PC-9 (cell line): Measurements from ENCODE around the gene PDE4B. TPM values are rescaled to one million over a fixed set of nuclear protein-coding genes. Genes with fewer than 3 reads are reported as not detected.

Experiments used
- BruUV-seq: library from RNA; stranded (reverse); fragments of 400-500 nt; replicated peaks from 2 replicates; lab custom pipeline; 2021; lab: Mats Ljungman, UMichigan
- CTCF ChIA-PET: fragments of 300-600 bp; sonication (Branson Sonifier 250); formaldehyde crosslinking; loops from one replicate; lab custom pipeline; 2022; ENCODE audit warnings: antibody characterized with exemption; lab: Charles Lee
- POLR2A ChIA-PET: fragments of 300-600 bp; sonication (Branson Sonifier 250); formaldehyde crosslinking; loops from one replicate; lab custom pipeline; 2022; ENCODE audit warnings: antibody characterized with exemption; ENCODE audit not compliant: unreplicated experiment; lab: Charles Lee
- DNase-seq, 2 experiments: peaks; one replicate each; pipeline versions ENCODE4 v3.0.0 to v3.0.0-alpha.2; 2015 to 2022; ENCODE audit warnings: mixed read lengths in 1 of 2
- H2AFZ ChIP-seq: fragments of 200-600 bp; sonication (generic); 2 replicates; pipeline ENCODE4 v1.8.1; 2017; ENCODE audit warnings: antibody characterized with exemption
- H3F3A ChIP-seq: fragments of 200-600 bp; sonication (generic); 2 replicates; pipeline ENCODE4 v1.8.1; 2017; ENCODE audit warnings: antibody characterized with exemption, mild to moderate bottlenecking, low read depth; ENCODE audit not compliant: insufficient read depth
- H3K27ac ChIP-seq: fragments of 200-600 bp; sonication (generic); 2 replicates; pipeline ENCODE4 v1.6.1; 2016; ENCODE audit warnings: mixed run types
- H3K27me3 ChIP-seq: fragments of 200-600 bp; sonication (generic); 2 replicates; pipeline ENCODE4 v1.6.1; 2016; ENCODE audit warnings: low read depth, mixed run types; ENCODE audit not compliant: insufficient read depth
- H3K36me3 ChIP-seq: fragments of 200-600 bp; sonication (generic); 2 replicates; pipeline ENCODE4 v1.6.1; 2016; ENCODE audit warnings: low read depth, mixed run types
- H3K4me1 ChIP-seq: fragments of 200-600 bp; sonication (generic); replicated peaks from 2 replicates; pipeline ENCODE4 v1.6.1; 2016; ENCODE audit warnings: mixed run types; ENCODE audit not compliant: insufficient read depth
- H3K4me2 ChIP-seq: fragments of 200-600 bp; sonication (generic); 2 replicates; pipeline ENCODE4 v1.6.1; 2017; ENCODE audit warnings: mixed run types
- H3K4me3 ChIP-seq: fragments of 200-600 bp; sonication (generic); 2 replicates; pipeline ENCODE4 v1.6.1; 2016; ENCODE audit warnings: mixed run types
- H3K79me2 ChIP-seq: fragments of 200-600 bp; sonication (generic); 2 replicates; pipeline ENCODE4 v1.6.1; 2017; ENCODE audit warnings: low read depth, mixed run types
- H3K9me2 ChIP-seq: fragments of 200-600 bp; sonication (generic); 2 replicates; pipeline ENCODE4 v1.8.1; 2017; ENCODE audit warnings: mild to moderate bottlenecking; ENCODE audit not compliant: insufficient read depth
- H3K9me3 ChIP-seq: fragments of 200-600 bp; sonication (generic); 2 replicates; pipeline ENCODE4 v1.8.1; 2016; ENCODE audit warnings: low read depth; ENCODE audit not compliant: insufficient read depth
- H4K20me1 ChIP-seq: fragments of 200-600 bp; sonication (generic); 2 replicates; pipeline ENCODE4 v1.8.1; 2017; ENCODE audit not compliant: insufficient read depth
- EZH2 ChIP-seq: fragments of 200-600 bp; sonication (generic); IDR thresholded peaks from 2 replicates; pipeline ENCODE4 v1.8.0; 2017; ENCODE audit warnings: antibody characterized with exemption, low read depth
- intact Hi-C: fragments of 100-400 bp; cut with micrococcal nuclease; formaldehyde crosslinking; loops from one replicate; pipeline ENCODE4 v1.10.0; 2022; ENCODE audit not compliant: unreplicated experiment
- total RNA-seq: library from RNA; stranded (reverse); gene quantifications from 2 replicates; pipeline ENCODE4 v1.2.3, GENCODE V29; 2021
- TF ChIP-seq, protein P1 (sequence below): fragments of 200-600 bp; sonication (generic); conservative IDR thresholded peaks from 2 replicates; pipeline ENCODE4 v1.6.1; 2017; ENCODE audit warnings: mixed run types, antibody characterized with exemption, mild to moderate bottlenecking, moderate library complexity

The PDE4B gene
- total RNA-seq, 1 experiment from 2014 or later, result 1.3 TPM

DNA sequence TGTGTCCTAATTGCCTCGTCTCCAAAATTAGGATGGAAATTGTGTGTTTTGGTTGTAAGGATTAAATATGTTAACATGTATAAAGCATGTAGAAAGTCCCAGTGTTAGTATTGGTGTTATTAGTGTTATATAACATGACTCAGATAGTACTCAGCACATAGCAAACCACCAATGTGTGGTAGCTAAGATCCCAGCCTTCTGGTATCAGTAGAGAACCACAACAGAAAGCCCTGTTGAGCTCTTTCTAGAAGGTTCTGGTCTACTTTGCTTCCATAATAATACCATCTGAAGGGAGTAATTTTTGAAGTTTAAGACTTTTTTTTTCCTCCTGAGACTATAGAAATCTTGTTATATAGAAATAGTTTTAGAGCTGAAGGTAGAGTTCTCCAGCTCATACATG is 481.9 kb downstream of the PDE4B start:
- Histone ChIP-seq H3K27me3 (no peaks in the 10 kb centered on the region), H3K36me3 (no peaks in the 10 kb centered on the region), H3K9me3 (no peaks in the 10 kb centered on the region), H2AFZ (no peak overlapping the region), H3K9me2 (no peaks in the 10 kb centered on the region), H3K4me2 (no peak overlapping the region), H4K20me1 (no peaks in the 10 kb centered on the region), H3K4me3 (no peak overlapping the region), H3K79me2 (no peaks in the 10 kb centered on the region), H3K27ac (no peak overlapping the region), H3K4me1 (no peaks in the 10 kb centered on the region), H3F3A (no peaks in the 10 kb centered on the region)
- no TSS peak for BruUV-seq
- ChIA-PET POLR2A (interaction anchor here (0.7 kb wide), 1 partner anchor 20 kb away, joined by 3 read pairs; no protein-coding TSS in a partner anchor), CTCF (interaction anchor here (0.7 kb wide), 1 partner anchor 57 kb away, joined by 3 read pairs; no protein-coding TSS in a partner anchor)
- TF ChIP-seq, protein P1, sequence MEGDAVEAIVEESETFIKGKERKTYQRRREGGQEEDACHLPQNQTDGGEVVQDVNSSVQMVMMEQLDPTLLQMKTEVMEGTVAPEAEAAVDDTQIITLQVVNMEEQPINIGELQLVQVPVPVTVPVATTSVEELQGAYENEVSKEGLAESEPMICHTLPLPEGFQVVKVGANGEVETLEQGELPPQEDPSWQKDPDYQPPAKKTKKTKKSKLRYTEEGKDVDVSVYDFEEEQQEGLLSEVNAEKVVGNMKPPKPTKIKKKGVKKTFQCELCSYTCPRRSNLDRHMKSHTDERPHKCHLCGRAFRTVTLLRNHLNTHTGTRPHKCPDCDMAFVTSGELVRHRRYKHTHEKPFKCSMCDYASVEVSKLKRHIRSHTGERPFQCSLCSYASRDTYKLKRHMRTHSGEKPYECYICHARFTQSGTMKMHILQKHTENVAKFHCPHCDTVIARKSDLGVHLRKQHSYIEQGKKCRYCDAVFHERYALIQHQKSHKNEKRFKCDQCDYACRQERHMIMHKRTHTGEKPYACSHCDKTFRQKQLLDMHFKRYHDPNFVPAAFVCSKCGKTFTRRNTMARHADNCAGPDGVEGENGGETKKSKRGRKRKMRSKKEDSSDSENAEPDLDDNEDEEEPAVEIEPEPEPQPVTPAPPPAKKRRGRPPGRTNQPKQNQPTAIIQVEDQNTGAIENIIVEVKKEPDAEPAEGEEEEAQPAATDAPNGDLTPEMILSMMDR, result no peak
- no peak for TF ChIP-seq EZH2
- no peak for DNase-seq
- intact Hi-C loops, result no loop called here

- Histone ChIP-seq H3K9me3 (no peaks in the 10 kb centered on the region), H3F3A (no peaks in the 10 kb centered on the region), H4K20me1 (no peaks in the 10 kb centered on the region), H3K79me2 (no peaks in the 10 kb centered on the region), H3K27me3 (no peaks in the 10 kb centered on the region), H3K36me3 (no peaks in the 10 kb centered on the region), H3K27ac (no peak overlapping the region), H3K9me2 (no peaks in the 10 kb centered on the region), H2AFZ (0 out of 2 replicates have a peak overlapping the region, but pooled peaks have one; percentile 10), H3K4me1 (no peaks in the 10 kb centered on the region), H3K4me3 (no peak overlapping the region), H3K4me2 (no peak overlapping the region)
- no peak for DNase-seq
- TF ChIP-seq, protein P1, result no peak
- no peak for TF ChIP-seq EZH2
- intact Hi-C loops, result no loop called here
- no TSS peak for BruUV-seq
- ChIA-PET CTCF (interaction anchor here (0.7 kb wide), 1 partner anchor 57 kb away, joined by 3 read pairs; no protein-coding TSS in a partner anchor), POLR2A (no interaction called here)
These were observed 482.4 kb downstream of the PDE4B start for GRCh38 chr1:66275083-66275482.

- H3K27ac ChIP-seq, result no peak overlapping the region
- H3F3A ChIP-seq, result no peaks in the 10 kb centered on the region
- H3K4me1 ChIP-seq, result no peaks in the 10 kb centered on the region
- CTCF ChIA-PET, result no interaction called here
- no peak overlapping the region for H3K4me3 ChIP-seq
- H3K27me3 ChIP-seq, result no peaks in the 10 kb centered on the region
- H3K9me2 ChIP-seq, result no peaks in the 10 kb centered on the region
- no peaks in the 10 kb centered on the region for H4K20me1 ChIP-seq
- no peak overlapping the region for H3K4me2 ChIP-seq
- 0 out of 2 replicates have a peak overlapping the region, but pooled peaks have one; percentile 10 for H2AFZ ChIP-seq
- no peaks in the 10 kb centered on the region for H3K9me3 ChIP-seq
- intact Hi-C loops, result no loop called here
- no peaks in the 10 kb centered on the region for H3K36me3 ChIP-seq
- no peaks in the 10 kb centered on the region for H3K79me2 ChIP-seq
- BruUV-seq, result no TSS peak
- POLR2A ChIA-PET, result no interaction called here
- no peak for DNase-seq
- TF ChIP-seq, protein P1, result no peak
- TF ChIP-seq EZH2, result no peak
These were observed 482.9 kb downstream of the PDE4B start for GRCh38 chr1:66275601-66276023.
